Activated T-cell treated with anti-CD3 and anti-CD28 coated beads, Interleukin-2, amount 50 U/mL, for 48 hours (primary cell): ENCODE measurements around the gene GON7.
"Not testable (repeated sequence)": the region's sequence is repeated elsewhere in the genome, so short reads cannot be mapped to it uniquely, and the experiment has no call there.

Experiments used
- DNase-seq, 2 experiments: peaks; one replicate each; pipeline ENCODE4 v3.0.0-alpha.2; 2020

GON7 gene

DNA sequence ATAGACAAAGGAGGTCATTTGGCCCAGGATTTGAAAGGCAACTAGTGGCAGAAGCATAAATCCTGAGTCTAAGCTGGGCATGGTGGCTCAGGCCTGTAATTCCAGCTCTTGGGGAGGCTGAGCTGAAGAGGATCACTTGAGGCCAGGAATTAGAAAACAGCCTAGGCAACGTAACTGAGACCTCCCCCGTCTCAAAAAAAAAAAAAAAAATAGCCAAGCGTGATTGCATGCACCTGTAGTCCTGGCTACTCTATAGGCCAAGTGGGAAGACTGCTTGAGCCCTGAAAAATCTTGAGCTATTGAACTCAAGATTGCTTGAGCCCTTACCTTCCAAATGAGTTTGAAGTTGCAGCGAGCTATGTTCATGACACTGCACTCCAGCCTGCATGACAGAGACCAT, 7.8 kb downstream of the GON7 start:
- no peak for DNase-seq

DNA sequence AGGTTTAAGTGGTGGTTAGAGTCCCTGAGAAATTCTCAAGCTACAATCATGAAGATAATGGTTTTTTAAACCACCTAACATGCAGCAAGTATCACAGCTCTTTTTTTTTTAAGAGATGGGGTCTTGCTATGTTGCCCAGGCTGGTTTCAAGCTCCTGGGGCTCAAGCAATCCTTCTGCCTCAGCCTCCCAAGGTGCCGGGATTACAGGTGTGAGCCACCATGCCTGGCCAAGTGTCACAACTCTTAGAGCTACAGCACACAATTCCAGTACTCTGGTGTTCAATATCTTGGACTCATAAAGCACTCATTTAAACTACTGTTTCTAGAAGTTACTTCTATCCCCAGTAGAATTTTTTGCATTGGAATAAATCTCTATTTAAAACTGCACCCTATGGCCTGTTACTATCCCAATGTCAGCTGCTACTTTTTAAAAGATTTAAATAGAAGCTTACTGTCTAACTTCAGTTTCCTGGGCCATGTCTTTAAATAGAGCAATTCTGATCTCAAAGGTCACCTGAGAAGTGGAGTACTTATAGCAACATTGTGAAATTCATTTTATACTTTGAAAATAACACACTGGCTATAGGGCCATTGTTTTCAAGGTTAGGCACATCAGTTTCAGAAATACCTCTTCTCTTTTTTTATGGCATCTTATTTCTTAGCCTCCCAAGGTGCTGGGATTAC, 11.4 kb downstream of the GON7 start:
- no peak for DNase-seq

DNA sequence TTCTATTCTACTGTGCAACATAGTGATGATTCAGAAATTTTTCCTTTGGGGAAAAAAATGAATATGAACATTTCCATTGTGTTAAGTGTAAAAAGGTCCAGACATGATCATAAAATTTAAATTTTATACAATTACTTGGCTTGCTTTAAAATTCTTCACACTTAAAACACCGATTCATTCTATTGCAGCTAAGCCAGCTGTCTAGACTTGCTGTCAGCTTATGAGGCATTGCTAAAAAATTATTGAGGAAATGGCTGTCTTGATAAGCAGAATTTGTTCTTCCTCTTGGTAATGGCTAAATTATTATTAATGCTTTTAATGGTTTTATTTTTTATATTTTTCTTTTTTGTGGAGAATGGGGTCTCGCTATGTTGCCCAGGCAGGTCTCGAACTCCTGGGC, 19.9 kb downstream of the GON7 start:
- no peak for DNase-seq

- DNase-seq = no peak
Measured at GRCh38 chr14:93186466-93186865, 20.4 kb downstream of the GON7 start.

- DNase-seq = no peak
Measured at GRCh38 chr14:93185349-93185720, 21.5 kb downstream of the GON7 start.

GRCh38 chr14:93184391-93185348, 22.2 kb downstream of the GON7 start, which contains the start of the genes LYSET and MOAP1:
LYSET (plus strand) TSS chr14:93185317; CDS start chr14:93185406, 89 bp downstream.
MOAP1 (minus strand) TSS chr14:93184897; CDS start chr14:93184242, 655 bp downstream.
- peak; percentile 88 to 92 for DNase-seq

DNA sequence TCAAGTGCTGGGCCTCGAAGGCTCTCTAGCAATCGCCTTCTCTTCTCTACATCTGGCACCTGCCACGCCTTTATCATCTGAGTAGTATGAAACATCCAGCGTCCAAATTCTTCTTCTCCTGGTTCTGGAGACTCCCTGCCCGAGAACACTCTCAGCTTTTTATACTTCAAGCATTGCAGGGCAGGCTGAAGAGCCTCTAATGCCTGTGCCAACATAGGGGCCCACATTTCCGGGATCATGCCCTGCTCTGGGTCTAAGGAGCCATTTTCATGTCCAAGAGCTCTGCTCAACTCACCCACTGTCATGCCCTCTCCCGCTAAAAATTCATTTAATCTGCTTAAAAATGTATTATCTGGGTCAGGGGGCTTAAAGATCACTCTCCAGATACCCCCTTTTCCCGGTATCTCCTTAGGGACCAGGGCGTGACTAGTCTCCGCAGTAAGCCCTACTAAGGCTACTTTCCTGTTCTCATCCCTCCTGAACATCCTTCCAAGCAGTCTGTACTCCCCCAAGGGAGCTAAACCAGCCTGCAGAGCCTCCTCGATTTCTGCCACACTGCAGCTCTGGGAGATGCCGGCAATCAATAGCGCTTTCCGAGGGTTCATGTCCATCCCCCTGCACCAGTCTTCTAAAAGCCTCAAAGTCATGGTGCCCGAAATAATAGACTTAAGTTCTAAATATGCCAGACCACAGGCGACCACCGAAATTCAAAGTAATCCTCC, 23.1 kb downstream of the GON7 start:
- no peak for DNase-seq

GRCh38 chr14:93175492-93175891, 31.4 kb downstream of the GON7 start:
- DNase-seq = no peak

DNA sequence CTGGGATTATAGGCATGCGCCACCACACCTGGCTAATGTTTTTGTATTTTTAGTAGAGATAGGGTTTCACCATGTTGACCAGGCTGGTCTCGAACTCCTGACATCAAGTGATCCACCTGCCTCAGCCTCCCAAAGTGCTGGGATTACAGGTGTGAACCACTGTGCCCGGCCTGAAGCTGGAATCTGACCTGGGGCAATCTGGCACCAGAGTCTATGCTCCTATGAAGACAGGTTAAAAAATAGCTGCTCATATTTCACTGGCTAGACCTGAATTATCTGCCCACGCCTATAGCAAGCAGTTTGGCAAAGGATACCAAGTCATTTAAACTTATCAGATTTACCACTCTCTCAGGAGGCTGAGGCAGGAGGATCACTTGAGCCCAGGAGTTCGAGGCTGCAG, 32.1 kb downstream of the GON7 start:
- DNase-seq = not testable (repeated sequence)

DNA sequence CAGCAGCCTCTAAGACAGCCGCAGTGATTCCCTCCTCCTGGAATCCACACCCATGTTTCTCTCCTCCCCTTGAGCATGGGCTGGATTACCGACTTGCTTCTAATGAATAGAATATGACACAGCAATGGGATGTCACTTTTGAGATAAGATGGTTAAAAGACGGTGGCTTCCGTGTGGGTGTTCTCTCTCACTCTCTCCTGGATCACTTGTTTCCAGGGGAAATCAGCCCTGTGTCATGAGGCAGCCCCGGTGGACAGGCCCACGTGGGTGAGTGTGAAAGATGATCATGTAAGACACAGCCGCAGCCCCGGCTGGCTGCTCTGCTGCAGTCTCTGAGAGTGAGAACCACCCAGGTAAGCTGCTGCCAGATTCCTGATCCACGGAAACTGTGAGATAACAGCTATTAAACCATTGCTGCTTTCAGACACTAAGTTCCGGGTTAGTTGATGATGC, 32.9 kb downstream of the GON7 start:
- DNase-seq = peak in 1 of 2 experiments; percentile 26

GRCh38 chr14:93171376-93171775, 35.5 kb downstream of the GON7 start:
- no peak for DNase-seq

- DNase-seq = not testable (repeated sequence)
Measured at GRCh38 chr14:93170141-93170540, 36.7 kb downstream of the GON7 start.

GRCh38 chr14:93169619-93170018, 37.2 kb downstream of the GON7 start:
- DNase-seq = not testable (repeated sequence)

- DNase-seq = not testable (repeated sequence)
Measured at GRCh38 chr14:93168610-93169009, 38.3 kb downstream of the GON7 start.

DNA sequence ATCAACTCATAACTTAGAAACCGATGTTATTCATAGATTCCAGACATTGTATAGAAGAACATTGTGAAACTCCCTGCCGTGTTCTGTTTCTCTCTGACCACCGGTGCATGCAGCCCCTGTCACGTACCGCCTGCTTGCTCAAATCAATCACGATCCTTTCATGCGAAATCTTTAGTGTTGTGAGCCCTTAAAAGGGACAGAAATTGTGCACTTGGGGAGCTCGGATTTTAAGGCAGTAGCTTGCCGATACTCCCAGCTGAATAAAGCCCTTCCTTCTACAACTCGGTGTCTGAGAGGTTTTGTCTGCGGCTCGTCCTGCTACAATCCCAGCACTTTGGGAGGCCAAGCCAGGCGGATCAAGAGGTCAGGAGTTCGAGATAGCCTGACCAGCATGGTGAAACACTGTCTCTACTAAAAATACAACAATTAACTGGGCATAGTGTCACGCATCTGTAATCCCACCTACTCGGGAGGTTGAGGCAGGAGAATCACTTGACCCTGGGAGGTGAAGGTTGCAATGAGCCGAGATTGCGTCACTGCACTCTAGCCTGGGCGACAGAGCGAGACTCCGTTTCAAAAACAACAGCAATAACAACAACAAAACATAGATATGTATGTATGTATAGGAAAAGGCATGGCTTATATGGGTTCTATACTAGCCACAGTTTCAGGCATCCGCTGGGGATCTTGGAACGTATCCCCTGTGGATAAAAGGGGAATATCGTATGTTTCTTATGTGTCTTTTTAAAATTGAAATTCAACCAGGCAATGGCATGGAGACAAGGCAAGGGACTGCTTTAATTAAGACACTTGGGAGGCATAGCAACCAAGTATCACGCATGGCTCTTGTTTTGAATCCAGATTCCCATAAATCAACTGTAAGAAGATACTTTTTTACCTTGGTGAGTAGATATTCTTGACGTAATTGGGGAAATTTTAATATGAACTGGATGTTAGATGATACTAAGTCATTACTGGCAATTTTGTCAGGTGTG, 41.3 kb downstream of the GON7 start:
- DNase-seq = not testable (repeated sequence)

GRCh38 chr14:93163564-93163963, 43.3 kb downstream of the GON7 start:
- DNase-seq = no peak

DNA sequence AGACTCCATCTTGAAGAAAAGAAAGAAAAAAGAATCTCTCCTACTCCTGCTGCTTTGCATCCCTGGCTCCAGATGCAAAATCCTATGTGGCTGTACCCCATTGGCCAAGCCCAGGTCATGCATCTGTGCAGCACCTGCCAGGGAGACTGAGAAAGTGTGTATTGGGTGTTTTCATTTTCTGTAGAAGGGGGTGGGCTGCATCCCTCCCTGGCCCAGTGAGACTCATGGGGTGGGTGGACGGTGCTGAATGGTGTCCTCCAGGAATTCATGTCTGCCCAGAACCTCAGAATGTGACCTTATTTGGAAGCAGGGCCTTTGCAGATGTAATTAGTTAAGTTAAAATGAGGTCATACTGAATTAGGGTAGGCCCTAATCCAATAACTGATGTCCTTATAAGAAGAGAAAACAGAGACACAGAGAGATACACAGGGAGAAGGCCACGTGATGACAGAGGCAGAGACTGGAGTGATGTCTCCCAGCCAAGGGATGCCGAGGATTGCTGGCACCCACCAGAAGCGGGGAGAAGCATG, 45.4 kb downstream of the GON7 start:
- no peak for DNase-seq

DNA sequence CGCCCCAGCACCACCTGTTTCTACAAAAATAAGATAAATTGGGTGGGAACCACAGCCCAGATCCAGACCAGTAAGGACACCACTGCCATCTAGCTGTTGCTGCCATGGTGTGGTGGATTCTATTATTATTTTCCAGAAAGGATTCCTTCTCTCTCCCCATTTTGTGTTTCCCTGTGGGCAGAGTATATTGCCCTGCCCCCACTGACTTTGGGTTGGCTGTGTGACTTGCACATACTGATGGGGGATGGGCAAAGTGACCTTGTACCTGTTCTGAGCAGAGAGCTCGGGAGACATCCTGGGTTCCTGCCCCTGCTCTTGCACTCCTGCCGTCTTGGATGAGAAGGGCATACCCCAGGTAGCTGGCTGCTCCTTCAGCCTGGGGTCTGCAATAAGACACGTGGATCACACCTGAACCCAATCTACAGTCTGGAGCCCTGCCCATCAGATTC, 46.5 kb downstream of the GON7 start:
- DNase-seq = peak in 1 of 2 experiments; percentile 26

GRCh38 chr14:93159625-93160352, 47.1 kb downstream of the GON7 start:
- DNase-seq = not testable (repeated sequence)

- not testable (repeated sequence) for DNase-seq
Measured at GRCh38 chr14:93158349-93158748, 48.5 kb downstream of the GON7 start.
